GM12892 (cell line): ENCODE results near the gene STK32B.
"Not testable (repeated sequence)": the region's sequence is repeated elsewhere in the genome, so short reads cannot be mapped to it uniquely, and the experiment has no call there.

Source experiments
- DNase-seq: peaks from one replicate; pipeline ENCODE4 v3.0.0; 2011; ENCODE audit not compliant: insufficient read length
- FAIRE-seq: peaks from 2 replicates; lab custom pipeline; 2011; peaks lifted over from hg19 to GRCh38; lab: Jason Lieb, UNC
- POLR2A ChIP-seq: IDR thresholded peaks from 2 replicates; pipeline ENCODE4 v1.6.1; 2011; ENCODE audit warnings: low read depth, low read length, control low read depth
- POLR2AphosphoS5 ChIP-seq: IDR thresholded peaks from 2 replicates; pipeline ENCODE4 v1.6.1; 2011; ENCODE audit warnings: low read depth, low read length, control low read depth
- TAF1 ChIP-seq: IDR thresholded peaks from 2 replicates; pipeline ENCODE4 v1.6.1; 2011; ENCODE audit warnings: low read depth, mild to moderate bottlenecking, control low read depth, low read length, borderline replicate concordance

Gene STK32B

GRCh38 chr4:5158825-5159224 lies 107.5 kb downstream of the STK32B start:
- DNase-seq (no peak), FAIRE-seq (no peak)
- TF ChIP-seq POLR2A (no peak), POLR2AphosphoS5 (no peak), TAF1 (no peak)

GRCh38 chr4:5160668-5161067 lies 109.4 kb downstream of the STK32B start:
- TF ChIP-seq POLR2AphosphoS5, result no peak
- no peak for TF ChIP-seq POLR2A
- no peak for TF ChIP-seq TAF1
- FAIRE-seq, result no peak
- DNase-seq, result no peak

- no peak for DNase-seq
- TF ChIP-seq POLR2AphosphoS5 (no peak), POLR2A (no peak), TAF1 (no peak)
- FAIRE-seq, result no peak
Measured at GRCh38 chr4:5162909-5163508, 111.7 kb downstream of the STK32B start.

GRCh38 chr4:5164221-5164912 lies 113.1 kb downstream of the STK32B start:
- DNase-seq (no peak), FAIRE-seq (no peak)
- no peak for TF ChIP-seq TAF1
- TF ChIP-seq POLR2A, result no peak
- no peak for TF ChIP-seq POLR2AphosphoS5

GRCh38 chr4:5165420-5166369 lies 114.4 kb downstream of the STK32B start:
- FAIRE-seq (no peak), DNase-seq (no peak)
- TF ChIP-seq TAF1 (no peak), POLR2AphosphoS5 (no peak), POLR2A (no peak)

GRCh38 chr4:5166377-5166776 lies 115.1 kb downstream of the STK32B start:
- DNase-seq (no peak), FAIRE-seq (no peak)
- TF ChIP-seq POLR2A, result no peak
- TF ChIP-seq TAF1, result no peak
- TF ChIP-seq POLR2AphosphoS5, result no peak

GRCh38 chr4:5168891-5169290 lies 117.6 kb downstream of the STK32B start:
- FAIRE-seq (no peak), DNase-seq (no peak)
- TF ChIP-seq POLR2A (no peak), TAF1 (no peak), POLR2AphosphoS5 (no peak)

- DNase-seq, FAIRE-seq: not testable (repeated sequence)
Measured at GRCh38 chr4:5175836-5176235, 124.6 kb downstream of the STK32B start.

GRCh38 chr4:5184606-5185005 lies 133.3 kb downstream of the STK32B start:
- no peak for FAIRE-seq
- DNase-seq, result no peak
- no peak for TF ChIP-seq TAF1
- TF ChIP-seq POLR2AphosphoS5, result no peak
- no peak for TF ChIP-seq POLR2A

- TF ChIP-seq TAF1 (no peak), POLR2AphosphoS5 (no peak), POLR2A (no peak)
- DNase-seq, result no peak
- FAIRE-seq, result no peak
Measured at GRCh38 chr4:5185551-5185950, 134.3 kb downstream of the STK32B start.

GRCh38 chr4:5186271-5187064 lies 135.2 kb downstream of the STK32B start:
- DNase-seq, result no peak
- TF ChIP-seq POLR2A, result no peak
- no peak for TF ChIP-seq TAF1
- no peak for FAIRE-seq
